ENCODE results near the gene XDH.

- TF ChIP-seq EZH2 (IDR thresholded peaks at IDR 0.05; ENCODE audit: low read length) (no peak), CTCF (optimal IDR thresholded peaks at IDR 0.05 in 1 of 3, IDR thresholded peaks at IDR 0.05 in 1 of 3, conservative IDR thresholded peaks at IDR 0.05 in 1 of 3; ENCODE audit: extremely low read depth in 1 of 3, insufficient read depth in 2 of 3, low read length in 3 of 3) (no peak)
These were observed 4.8 kb upstream of the XDH start for GRCh38 chr2:31419386-31419785.
